Inferior parietal cortex (tissue), 1 donor: ENCODE data around the gene FOXJ3.
A peak's percentile ranks its signal among the peaks of the same experiment; 100 is the strongest.

ENCODE experiments used
- DNase-seq: peaks from one replicate; pipeline ENCODE4 v3.0.0-alpha.2; 2016; ENCODE audit errors: extremely low spot score

The FOXJ3 gene

DNA sequence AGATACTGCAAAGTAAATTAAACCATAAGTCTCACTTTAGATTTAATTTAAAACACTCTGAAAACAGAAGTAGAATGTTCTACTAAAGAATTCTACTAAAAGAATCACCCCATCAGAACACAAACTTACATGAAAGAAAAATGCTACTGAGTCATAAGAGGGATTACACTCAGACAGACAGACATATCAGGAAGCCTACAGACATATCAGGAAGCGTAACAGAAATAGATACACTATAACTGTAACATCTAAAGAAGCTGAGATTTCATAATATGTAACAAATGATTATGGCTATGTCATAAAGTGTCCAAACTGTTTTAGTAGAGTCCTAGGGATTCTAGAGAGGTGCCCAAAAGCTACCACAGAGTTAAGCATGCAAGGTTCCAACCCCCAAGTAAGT lies 23.9 kb downstream of the FOXJ3 start:
- DNase-seq: no peak

DNA sequence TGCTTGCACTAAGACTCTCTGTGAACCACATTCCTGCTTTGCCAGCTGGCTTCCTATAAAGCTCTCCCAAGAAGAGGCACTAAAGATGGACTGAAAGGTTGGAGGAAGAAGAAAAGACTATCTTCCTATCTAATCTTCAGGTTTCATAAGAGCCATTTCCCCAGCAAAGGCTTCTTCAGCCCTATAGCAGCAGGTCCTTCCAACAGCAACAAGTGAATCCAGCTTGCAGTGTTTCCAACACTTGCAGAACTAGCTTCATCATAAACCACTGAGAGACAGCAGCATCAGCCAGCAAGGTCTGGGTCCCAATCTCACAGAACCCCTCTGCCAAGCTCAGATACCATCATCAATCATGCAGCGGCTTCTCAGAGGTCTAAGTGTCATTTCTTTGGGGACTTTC lies 28.1 kb downstream of the FOXJ3 start:
- no peak for DNase-seq

- DNase-seq: no peak
These were observed 29.4 kb downstream of the FOXJ3 start for GRCh38 chr1:42305639-42306038.

DNA sequence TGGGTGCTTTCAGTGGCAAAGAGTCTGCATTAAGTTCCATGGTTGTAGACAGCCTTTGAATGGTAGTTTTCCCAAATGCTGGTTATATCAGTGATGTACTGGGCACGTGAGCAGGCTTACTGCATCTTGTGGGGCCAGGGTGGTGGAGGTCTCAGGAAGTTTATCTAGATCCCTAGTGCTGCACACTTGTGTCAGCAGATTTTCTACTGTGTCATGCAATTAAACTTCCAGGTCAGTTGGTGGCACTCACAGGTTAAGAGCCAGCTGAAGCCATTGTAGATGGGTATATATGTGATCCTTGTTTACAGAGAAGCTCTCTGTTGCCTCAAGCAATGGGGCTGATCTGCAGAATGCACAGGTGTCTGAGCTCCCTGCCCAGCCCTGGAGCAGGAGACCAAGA lies 33.0 kb downstream of the FOXJ3 start:
- DNase-seq: no peak

DNA sequence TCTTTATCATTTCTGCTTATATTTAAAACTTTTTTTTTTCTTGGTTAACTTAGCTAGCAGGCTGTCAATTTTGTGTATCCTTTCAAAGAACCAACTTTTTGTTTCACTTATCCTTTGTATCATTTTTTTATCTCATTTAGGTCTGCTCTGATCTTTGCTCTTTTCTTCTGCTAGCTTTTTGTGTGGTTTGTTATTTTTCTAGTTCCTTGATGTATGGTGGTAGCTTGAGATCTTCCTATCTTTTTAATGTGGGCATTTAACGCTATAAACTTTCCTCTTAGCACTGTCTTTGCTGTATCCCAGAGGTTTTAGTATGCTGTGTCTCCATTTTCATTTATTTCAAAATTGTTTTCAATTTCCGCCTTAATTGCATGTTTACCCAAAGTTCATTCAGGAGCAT lies 36.5 kb downstream of the FOXJ3 start:
- no peak for DNase-seq

DNA sequence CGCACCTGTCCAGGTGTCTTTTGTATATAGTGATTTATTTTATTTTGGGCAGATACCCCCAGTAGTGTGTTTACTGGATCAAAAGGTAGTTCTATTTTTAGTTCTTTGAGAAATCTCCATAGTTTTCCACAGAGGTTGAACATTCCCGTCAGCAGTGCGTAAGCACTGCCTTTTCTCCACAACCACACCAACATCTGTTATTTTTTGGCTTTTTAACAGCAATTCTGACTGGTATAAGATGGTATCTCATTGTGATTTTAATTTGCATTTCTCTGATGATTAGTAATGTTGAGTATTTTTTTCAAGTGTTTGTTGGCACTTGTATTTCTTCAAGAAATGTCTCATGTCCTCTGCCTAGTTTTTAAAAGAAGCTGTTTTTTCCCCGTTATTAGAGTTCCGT lies 39.2 kb downstream of the FOXJ3 start:
- DNase-seq: no peak

DNA sequence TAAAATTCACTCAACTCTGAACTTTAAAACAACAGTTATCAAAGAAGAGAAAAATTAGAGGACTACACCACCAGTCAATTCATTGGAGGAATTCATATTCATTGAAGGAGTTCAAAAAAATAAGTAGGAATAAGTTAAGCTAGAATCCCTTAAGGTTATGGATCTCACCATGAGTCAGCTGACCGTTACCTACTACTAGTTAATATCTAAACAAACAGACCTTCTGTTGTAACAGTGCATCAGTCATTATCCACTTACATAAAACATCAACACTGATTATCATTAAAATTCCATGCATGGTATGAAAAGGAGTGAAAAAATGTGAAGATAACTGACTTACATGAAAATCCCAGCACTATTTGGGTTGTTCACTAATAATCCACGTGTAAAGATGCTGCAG lies 44.9 kb downstream of the FOXJ3 start:
- no peak for DNase-seq

DNA sequence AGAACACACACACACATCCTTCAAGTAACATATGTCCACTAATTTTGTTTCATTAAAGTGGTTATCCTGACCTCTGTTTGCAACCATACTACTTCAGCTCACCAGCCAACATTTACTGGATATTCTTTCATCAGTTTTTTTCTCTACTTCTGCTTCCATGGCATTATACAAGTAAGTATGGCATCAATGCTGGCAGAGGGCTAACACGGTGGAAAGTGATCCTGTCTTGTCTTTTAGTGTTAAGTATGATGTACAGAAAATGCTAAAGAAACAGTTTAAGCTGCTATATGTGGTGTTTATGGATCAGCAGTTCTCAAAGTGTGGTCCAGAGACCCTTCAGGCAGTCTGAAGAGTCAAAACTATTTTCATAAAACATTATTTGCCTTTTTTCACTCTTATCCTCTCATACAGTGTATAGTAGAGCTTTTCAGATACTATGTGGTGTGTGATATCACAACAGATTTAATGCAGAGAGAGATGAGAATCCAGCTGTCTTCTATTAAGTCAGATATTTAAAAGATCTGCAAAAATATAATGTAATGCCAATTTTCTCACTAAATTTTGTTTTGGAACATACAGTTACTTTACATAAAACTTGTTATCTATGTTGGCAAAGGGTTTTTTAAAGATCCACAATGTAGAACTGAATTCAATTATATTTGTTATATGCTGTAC lies 46.6 kb downstream of the FOXJ3 start:
- DNase-seq: no peak

DNA sequence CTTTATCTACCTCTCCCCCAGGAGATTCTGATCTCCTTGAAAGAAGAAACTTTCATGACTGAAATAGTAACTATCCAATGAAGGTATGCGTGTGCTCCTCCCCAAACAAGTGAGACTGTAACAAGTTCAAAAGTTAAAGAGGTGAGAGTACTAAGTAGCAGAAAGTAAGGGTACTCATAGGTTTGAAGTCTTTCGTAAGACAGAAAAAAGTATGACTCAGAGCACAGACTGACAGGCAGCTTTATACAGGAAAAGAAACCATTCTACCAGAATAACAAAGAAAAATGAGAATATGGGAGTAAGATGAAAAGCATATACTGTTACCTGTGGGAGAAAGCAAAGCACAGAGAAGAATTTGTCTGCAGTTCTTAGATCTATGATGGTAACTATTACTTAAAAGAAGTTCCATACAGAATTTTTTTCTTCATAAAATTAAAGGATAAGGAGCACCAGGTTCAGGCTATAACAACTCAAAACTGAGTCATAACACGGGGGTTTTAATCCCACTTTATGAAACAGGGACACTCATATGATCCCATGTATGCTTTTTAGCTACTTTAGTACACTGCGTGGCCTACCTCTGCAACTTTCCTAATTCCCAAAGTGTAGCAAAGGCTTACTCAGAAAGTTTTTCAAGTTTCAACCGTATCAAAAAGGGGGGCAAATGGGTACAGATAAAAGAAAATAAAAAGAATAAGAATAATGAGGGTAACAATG lies 52.0 kb downstream of the FOXJ3 start:
- no peak for DNase-seq

DNA sequence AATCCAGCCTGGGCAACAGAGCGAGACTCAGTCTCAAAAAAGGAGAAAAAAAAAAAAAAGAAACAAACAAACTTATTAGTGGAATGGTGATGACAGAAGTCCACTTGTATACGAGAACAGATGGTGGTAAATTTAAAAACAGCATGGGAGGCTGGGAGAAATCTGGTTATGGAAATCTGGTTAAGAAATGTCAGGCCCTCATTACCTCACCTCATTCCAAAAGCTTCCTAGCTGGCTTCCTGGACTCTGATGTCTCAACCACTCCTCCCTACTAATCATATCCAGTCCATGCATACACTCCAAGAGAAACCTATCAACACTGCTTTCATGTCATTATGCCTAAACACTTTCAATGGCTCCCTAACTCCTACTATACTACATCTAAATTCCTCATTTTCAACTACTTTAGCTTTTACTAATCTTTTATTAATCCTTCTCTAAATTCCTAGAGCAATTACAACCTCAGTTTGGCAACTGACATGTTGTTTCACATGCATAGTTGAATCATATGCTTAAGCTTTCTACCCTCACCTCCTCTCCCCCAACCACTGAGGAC lies 52.9 kb downstream of the FOXJ3 start:
- DNase-seq: no peak

- no peak for DNase-seq
These were observed 54.2 kb downstream of the FOXJ3 start for GRCh38 chr1:42280821-42281220.

GRCh38 chr1:42279055-42279454 lies 56.0 kb downstream of the FOXJ3 start:
- no peak for DNase-seq

DNA sequence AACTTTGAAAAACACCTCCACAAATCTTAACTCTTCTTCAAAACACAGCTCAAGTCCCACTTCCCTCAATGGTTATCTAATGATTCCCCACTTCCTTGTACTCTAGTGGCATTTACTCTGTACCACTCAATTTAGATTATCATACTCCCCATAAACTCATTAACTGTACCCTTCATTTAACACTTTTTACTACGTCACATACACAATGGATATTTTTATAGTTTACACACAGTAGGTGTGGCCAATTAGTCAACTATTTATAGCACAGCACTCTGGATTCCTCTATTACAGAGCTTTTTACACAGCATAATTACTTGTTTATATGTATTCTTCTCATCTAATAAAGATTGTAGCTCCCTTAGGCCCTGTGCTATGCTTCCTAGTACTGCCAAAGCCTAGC lies 62.1 kb downstream of the FOXJ3 start:
- no peak for DNase-seq

DNA sequence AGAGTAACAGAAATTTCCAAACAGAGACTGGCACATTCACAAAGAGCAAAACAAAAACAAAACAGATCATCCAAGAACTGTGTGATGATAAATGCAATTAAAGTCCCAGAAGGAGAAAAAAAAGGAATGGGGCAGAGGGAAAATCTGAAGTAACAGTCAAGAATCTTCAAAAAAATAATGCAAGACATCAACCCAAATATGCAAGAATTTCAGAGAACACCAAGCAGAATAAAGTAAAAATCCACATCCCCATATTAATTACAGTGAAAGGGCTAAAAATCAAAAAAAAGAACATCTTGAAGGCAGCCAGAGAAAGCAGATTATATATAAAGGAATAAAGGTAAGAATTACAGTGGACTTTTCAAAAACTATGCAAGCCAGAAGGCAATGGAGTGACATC lies 67.1 kb downstream of the FOXJ3 start:
- no peak for DNase-seq

GRCh38 chr1:42266253-42267135 lies 68.5 kb downstream of the FOXJ3 start:
- DNase-seq: no peak

DNA sequence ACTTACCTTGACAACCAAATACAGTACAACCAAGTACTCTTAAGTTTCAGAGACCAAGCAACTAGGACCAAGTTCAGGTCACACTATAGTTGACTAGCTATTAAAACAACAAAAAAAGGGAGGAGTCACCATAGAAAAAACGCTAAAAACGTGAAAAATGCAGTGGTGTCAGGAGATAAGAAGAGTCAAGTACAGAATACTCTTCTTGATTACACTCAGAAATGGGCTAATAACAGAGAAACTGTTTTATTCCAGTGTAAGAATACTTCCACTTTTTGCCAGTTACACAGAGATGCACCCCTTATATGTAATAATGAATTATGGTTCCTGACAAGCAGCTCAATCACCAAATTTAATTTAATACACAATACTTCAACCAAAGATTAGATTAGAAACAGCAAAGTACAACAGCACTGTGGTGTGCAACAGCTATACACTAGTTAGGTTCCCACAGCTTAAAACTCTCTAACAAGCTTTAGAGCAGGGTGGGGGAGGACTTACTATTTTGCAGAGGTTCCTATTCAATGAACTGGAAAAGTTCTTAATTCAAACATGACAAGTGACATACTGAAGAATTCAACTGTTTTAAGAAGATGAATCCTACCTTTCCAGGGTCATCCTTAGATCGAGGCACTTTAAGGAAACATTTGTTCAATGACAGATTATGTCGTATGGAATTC lies 70.4 kb downstream of the FOXJ3 start:
- no peak for DNase-seq

DNA sequence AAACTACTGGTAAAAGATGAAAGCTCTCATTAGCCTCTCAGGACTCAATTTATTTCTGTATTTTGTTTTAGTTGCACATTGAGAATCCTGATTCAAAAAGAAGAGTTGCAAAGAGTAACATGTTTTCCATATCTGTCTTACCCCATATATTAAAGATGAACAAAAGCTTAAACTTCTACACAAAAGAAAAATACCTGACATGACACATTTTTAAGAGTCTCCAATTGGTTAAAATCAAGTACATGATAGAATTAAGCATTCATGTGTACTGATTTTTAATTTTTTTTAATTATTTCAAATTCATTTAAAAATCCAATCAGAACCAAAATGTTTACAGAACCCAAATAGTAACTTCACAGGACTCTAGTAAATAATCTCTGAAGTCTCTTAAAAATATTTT lies 72.0 kb downstream of the FOXJ3 start:
- no peak for DNase-seq

- no peak for DNase-seq
These were observed 74.5 kb downstream of the FOXJ3 start for GRCh38 chr1:42260376-42261070.

DNA sequence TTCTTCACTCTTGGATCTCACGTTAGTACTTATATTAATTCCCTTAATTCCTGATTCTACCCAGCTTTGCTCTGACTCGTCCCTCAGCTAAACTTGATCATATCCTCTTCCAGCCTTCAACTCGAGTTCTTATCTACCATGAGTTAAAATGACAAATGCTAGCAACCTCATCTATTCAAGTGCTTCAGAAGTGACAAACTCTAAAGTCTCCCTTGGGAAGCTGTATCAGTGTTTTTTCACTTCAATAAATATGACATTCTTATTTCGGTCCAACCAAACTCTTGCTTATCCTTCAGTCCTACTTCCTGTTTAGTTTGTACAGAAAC lies 75.3 kb downstream of the FOXJ3 start:
- no peak for DNase-seq

DNA sequence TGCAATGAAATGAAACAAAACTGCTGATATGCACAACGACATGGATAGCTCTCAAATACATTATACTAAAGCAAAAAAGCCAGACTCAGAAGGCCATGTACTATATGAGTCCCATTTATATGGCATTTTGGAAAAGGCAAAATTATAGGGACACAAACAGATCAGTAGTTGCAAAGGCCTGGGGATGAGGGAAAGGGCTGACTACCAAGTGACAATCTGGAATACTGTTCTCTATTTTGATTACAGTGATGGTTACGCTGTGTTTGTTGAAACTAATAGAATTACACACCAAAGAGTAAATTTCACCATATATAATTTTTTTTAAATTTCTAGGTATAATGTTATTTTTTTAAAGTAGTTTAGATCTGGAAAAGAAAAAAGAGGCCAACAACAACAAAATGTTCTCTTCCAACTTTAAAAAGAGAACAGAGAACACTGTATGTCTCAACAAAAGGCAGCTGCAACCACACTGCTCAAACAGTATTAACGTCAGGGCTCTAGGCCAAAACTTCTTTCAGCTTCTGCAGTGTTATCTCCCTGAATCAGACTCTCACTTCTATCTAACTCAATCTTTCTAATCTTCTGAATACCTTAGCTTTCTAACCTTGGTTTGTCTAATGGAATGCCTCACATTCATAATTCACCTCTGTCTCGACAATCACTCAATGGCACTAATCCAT lies 75.8 kb downstream of the FOXJ3 start:
- peak; percentile 75 for DNase-seq

DNA sequence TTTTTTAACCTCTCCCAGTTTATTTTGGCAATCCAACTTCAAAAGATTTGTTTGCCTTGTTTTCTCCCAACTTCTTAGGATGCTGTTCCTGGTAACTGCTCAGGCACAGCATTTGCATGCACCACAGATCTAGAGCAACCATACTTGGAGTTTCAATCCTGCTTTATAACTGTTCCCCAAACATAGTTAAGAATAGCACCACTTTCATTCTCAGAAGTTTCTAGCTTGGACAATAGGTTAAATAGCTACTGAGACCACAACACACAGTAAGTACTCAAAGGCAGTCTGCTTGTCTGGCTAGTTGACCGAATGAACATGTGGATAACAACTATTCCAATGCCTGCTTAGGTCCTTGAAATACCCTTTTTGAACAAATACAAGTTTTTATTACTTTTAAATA lies 76.8 kb downstream of the FOXJ3 start:
- peak; percentile 25 for DNase-seq
